ENCODE data around the gene TIMP1. TPM values are rescaled to one million over a fixed set of nuclear protein-coding genes. Genes with fewer than 3 reads are reported as not detected.

TIMP1 gene
- total RNA-seq, 1 donor from 2014 or later, result 324 TPM

- Histone ChIP-seq H3K4me3 (no peak overlapping the region), H3K27me3 (no peaks in the 10 kb centered on the region), H3K36me3 (no peaks in the 10 kb centered on the region), H3K27ac (no peak overlapping the region), H3K4me1 (no peaks in the 10 kb centered on the region), H3K9me3 (no peaks in the 10 kb centered on the region)
- ATAC-seq (no peak), DNase-seq (no peak)
- intact Hi-C loops (cut with DNase I), result no loop called here
- TF ChIP-seq CTCF (IDR thresholded peaks at IDR 0.05), result no peak
Observed at GRCh38 chrX:47587091-47587891, 5.1 kb downstream of the TIMP1 start.

- DNase-seq, result no peak
- no peak for TF ChIP-seq CTCF (IDR thresholded peaks at IDR 0.05)
- no peaks in the 10 kb centered on the region for H3K36me3 ChIP-seq
- H3K27ac ChIP-seq, result no peak overlapping the region
- no peak for ATAC-seq
- H3K4me3 ChIP-seq, result no peak overlapping the region
- intact Hi-C loops (cut with DNase I), result no loop called here
- H3K4me1 ChIP-seq, result no peaks in the 10 kb centered on the region
- H3K27me3 ChIP-seq, result no peaks in the 10 kb centered on the region
- H3K9me3 ChIP-seq, result no peaks in the 10 kb centered on the region
Observed at GRCh38 chrX:47587906-47588735, 5.9 kb downstream of the TIMP1 start.

GRCh38 chrX:47590984-47591383 lies 8.7 kb downstream of the TIMP1 start:
- no peak for TF ChIP-seq CTCF (IDR thresholded peaks at IDR 0.05)
- H3K4me1 ChIP-seq, result no peaks in the 10 kb centered on the region

GRCh38 chrX:47593522-47593921 lies 11.3 kb downstream of the TIMP1 start:
- DNase-seq, result no peak
- TF ChIP-seq CTCF (IDR thresholded peaks at IDR 0.05), result no peak
- ATAC-seq, result no peak
- no peak overlapping the region for H3K27ac ChIP-seq
- H3K4me3 ChIP-seq, result no peak overlapping the region
- no peaks in the 10 kb centered on the region for H3K9me3 ChIP-seq
- intact Hi-C loops (cut with DNase I), result no loop called here
- H3K4me1 ChIP-seq, result no peaks in the 10 kb centered on the region
- no peaks in the 10 kb centered on the region for H3K36me3 ChIP-seq
- no peaks in the 10 kb centered on the region for H3K27me3 ChIP-seq

More at GRCh38 chrX:47590984-47591383, 8.7 kb downstream of the TIMP1 start:
- Histone ChIP-seq H3K9me3 (no peaks in the 10 kb centered on the region), H3K4me3 (no peak overlapping the region), H3K27me3 (no peaks in the 10 kb centered on the region), H3K36me3 (no peaks in the 10 kb centered on the region), H3K27ac (no peak overlapping the region)
- intact Hi-C loops (cut with DNase I), result no loop called here
- ATAC-seq (no peak), DNase-seq (no peak)

GRCh38 chrX:47595716-47596251 lies 13.5 kb downstream of the TIMP1 start:
- intact Hi-C loops (cut with DNase I), result no loop called here
- ATAC-seq, result no peak

More at GRCh38 chrX:47595716-47596251, 13.5 kb downstream of the TIMP1 start:
- H3K27me3 ChIP-seq, result no peaks in the 10 kb centered on the region
- H3K4me3 ChIP-seq, result no peak overlapping the region
- H3K27ac ChIP-seq, result no peak overlapping the region
- no peak for TF ChIP-seq CTCF (IDR thresholded peaks at IDR 0.05)
- no peaks in the 10 kb centered on the region for H3K9me3 ChIP-seq
- no peaks in the 10 kb centered on the region for H3K36me3 ChIP-seq
- no peak for DNase-seq
- H3K4me1 ChIP-seq, result no peaks in the 10 kb centered on the region

All from upper lobe of right lung (tissue), 1 donor.